ENCODE data around the gene EHBP1.
"Not testable (repeated sequence)": the region's sequence is repeated elsewhere in the genome, so short reads cannot be mapped to it uniquely, and the experiment has no call there.

Gene EHBP1

GRCh38 chr2:62733546-62733945, 28.0 kb downstream of the EHBP1 start:
- DNase-seq: no peak

- no peak for DNase-seq
Observed at GRCh38 chr2:62736899-62737559, 31.5 kb downstream of the EHBP1 start.

DNA sequence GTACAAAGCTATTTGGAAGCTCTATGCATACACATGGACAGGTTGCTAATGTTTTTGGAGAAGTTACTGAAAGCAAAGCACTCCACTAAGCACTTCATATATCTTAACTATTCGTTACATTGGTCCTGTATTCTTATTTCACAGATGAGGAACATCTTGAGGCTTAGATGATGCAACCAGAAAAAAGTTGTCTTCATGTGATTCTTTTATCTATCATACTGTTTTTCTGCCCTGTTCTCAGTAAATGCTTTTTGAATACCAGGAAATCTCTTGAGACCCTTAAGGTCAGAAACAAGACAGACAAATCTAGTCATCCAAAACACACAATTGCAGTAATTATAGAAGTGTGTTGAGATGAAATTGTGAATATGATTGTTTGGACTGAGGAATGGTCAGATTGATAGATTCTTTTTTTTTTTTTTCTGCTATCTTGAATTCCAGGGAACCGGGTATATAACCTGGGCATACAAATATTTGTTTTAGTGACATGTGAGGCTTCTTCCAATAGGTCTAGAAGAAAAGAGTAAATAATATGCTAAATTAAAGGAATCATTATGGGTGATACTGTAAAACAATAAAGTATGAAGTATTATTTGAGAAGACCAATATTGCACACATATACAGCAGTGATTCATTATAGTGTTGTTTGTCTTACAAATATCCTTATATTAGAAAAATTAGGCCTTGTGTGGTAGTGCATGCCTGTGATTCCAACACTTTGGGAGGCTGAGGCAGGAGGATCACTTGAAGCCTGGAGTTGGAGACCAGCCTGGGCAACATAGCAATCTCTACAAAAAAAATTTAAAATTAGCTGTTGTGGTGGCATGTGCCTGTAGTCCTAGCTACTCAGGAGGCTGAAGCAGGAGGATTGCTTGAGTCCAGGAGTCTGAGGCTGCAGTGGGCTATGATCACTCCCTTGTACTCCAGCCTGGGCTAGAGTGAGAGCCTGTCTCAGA, 33.7 kb downstream of the EHBP1 start:
- no peak for DNase-seq

DNA sequence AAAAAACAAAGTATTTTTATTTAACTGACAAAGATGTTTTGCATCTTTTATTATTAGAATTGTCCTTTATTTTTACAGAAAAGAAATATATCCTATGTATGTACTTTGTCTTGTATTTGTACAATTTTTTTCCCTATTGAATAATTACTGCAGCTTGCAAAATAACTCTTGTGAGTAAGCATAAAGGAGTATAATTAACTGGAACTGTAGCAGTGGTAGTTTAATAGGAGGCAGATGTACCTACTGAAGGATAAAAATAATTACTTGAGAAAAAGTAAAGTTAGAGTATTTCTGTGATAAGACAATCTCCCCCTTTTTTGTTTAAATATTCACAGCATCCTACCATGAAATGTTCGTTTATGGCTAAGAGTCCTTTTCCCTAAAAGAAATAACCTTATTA, 34.7 kb downstream of the EHBP1 start:
- no peak for DNase-seq

DNA sequence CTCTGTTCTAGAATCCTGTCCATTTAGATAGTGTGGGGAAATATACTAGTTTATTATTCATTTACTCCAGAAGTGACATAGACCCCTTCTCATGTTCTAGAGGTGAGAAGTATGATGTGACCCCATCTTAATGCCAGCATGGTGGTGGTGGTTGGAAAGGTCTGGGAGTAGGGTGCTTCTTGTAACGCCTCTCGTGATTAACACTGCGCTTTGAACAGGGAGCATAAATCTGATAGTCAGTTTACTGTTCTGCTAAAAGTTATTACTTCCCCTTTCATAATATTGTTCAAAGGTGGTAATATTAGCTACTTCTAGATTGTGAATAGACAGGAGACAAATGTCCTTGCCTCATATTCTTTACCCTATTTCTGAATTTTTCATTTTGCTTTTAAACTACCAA, 35.6 kb downstream of the EHBP1 start:
- DNase-seq: no peak

DNA sequence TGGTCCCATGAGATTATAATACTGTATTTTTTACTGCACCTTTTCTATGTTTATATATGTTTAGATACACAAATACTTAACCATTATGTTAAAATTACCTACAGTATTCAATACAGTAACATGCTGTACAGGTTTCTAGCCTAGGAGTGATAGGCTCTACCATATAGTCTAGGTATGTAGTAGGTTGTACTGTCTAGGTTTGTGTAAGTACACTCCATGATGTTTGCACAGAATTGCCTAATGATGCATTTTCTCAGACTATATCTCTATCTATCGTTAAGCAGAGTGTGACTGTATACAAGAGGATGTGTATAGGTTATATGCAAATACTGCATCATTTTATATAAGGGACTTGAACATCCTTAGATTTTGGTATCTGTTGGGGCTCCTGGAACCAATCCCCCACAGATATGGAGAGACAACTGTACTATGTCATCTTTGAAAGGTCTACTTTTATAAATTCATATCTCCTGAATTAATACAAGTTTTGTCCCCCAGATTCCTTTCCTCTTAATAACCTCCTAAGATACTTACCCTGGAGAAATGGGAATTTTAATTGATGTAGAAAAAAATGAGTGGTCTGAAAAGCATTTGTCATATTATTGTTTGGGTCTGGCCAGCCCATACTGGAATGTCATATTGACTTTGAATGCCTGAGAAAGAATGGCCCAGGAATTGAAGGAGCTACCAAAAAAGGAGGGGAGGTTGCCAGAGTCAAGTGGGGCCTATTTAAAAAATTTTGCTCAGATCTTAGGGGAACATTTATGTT, 36.6 kb downstream of the EHBP1 start:
- DNase-seq: no peak

GRCh38 chr2:62743506-62743905, 38.0 kb downstream of the EHBP1 start:
- no peak for DNase-seq

DNA sequence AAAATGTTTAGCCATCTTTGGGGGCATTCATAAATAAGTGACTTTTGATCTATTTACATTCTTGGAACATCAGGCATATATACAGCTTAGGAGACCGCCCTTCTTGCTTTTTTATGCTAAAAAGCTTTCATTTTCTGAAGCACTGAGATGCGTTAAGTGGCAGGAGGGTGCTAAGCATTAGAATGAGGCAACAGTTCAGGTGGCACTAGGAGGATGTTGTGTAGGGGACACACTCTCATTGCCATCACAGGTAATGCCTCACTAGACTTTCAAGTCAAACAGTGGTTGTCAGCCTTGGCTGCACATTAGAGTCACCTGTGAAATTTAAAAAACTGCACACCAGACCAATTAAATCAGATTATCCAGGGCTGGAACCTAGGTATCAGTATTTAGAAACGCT, 39.1 kb downstream of the EHBP1 start:
- no peak for DNase-seq

DNA sequence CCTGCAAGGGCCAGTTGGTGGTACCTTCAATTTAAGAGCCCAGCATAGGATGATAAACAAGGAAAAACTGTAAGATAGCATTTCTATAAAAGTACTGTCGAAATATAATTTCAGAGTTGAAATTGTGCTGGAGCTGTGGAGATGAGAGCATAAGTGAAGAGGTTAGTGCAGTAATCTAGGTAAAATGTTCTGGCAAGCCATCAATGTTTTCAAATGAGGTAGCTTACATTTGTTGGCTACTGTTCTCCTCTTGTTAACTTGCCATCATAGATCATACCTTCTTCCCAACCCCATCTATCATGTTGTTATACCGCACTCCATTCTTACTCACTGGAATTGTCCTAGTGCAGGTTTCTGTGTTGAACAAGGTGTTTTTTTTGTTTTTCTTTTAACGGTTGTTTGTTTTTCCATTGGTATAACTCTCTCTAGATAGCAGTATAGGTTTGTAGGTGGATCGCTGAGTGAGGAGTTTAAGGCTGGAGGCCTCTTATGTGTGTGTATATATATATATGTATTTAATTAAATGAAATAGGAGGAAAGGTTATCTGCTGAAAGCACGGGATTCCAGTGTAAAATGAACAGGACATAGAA, 40.5 kb downstream of the EHBP1 start:
- no peak for DNase-seq

DNA sequence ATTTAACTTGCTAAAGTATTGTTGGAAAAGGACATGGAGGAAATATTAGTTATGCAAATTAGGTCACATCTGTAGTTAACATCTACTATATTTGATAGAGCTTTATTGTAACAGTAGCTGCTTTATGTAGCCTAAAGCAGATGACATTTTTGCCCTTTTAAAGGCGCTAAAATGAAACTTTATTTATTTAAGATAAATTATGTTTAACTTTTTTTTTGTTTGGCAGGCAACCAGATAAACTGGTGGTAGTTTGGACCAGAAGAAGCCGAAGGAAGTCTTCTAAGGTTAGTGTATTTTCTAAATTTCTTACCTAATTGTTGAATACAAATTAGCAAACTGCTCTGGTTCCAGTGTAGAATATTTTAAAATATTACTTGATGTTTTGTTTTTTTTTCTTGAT, 41.7 kb downstream of the EHBP1 start:
- DNase-seq: no peak

DNA sequence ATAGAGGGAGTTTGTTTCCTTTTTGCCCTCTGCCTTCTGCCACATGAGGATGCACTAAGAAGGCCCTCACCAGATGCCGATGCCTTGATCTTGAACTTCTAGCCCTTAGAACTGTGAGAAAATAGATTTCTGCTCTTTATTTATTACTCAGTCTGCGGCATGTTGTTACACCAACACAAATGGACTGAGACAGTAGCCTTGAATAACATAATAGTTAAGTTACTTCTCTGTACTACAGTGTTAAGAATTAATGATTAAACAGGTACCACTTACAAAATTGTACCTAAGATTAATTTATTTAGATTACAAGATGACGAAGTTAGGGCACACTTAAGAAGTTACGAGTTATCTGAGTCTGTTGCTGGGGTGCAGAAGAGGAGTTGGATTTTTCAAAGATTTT, 42.4 kb downstream of the EHBP1 start:
- DNase-seq: no peak

DNA sequence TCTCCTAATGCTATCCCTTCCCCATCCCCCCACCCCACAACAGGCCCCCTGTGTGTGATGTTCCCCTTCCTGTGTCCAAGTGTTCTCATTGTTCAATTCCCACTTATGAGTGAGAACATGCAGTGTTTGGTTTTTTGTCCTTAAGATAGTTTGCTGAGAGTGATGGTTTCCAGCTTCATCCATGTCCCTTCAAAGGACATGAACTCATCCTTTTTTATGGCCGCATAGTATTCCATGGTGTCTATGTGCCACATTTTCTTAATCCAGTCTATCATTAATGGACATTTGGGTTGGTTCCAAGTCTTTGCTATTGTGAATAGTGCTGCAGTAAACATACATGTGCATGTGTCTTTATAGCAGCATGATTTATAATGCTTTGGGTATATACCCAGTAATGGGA, 43.6 kb downstream of the EHBP1 start:
- DNase-seq: not testable (repeated sequence)

DNA sequence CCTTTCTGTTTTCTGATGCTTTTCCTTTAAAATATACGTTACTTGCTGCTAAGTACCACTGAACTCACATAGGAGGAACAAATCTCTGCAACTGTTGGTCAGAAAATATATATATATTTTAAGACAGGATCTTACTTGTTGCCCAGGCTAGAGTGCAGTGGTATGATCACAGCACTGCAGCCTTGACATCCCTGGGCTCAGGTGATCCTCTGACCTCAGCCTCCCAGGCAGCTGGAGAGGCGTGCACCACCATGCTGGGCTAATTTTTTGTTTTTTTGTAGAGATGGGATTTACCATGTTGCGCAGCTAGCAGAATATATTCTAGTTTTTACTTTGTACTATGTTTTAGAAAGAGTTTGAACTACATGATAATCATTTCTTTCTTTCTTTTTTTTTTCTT, 51.5 kb downstream of the EHBP1 start:
- DNase-seq: no peak

- DNase-seq: no peak
Observed at GRCh38 chr2:62760026-62760425, 54.5 kb downstream of the EHBP1 start.

- no peak for DNase-seq
Observed at GRCh38 chr2:62760555-62760954, 55.0 kb downstream of the EHBP1 start.

- no peak for DNase-seq
Observed at GRCh38 chr2:62765619-62766376, 60.3 kb downstream of the EHBP1 start.

DNA sequence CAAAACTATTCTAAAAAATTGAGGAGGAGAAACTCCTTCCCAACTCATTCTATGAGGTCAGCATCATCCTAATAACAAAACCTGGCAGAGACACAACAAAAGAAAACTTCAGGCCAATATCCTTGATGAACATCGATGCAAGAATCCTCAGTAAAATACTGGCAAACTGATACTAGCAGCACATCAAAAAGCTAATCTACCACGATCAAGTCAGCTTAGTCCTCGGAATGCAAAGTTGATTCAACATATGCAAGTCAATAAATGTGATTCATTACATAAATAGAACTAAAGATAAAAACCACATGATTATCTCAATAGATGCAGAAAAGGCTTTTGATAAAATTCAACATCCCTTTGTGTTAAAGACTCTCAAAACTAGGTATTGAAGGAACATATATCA, 63.1 kb downstream of the EHBP1 start:
- no peak for DNase-seq

DNA sequence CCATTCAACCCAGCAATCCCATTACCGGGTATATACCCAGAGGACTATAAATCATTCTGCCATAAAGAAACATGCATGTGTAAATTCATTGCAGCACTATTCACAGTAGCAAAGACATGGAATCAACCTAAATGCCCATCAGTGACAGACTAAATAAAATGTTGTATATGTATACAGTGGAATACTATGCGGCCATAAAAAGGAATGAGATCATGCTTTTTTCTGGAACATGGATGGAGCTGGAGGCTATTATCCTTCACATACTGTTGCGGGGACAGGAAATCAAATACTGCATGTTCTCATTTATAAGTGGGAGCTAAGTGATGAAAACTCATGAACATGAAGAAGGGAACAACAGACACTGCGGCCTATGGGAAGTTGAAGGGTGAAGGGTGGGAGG, 65.1 kb downstream of the EHBP1 start:
- no peak for DNase-seq

GRCh38 chr2:62774555-62775366, 69.2 kb downstream of the EHBP1 start:
- no peak for DNase-seq

DNA sequence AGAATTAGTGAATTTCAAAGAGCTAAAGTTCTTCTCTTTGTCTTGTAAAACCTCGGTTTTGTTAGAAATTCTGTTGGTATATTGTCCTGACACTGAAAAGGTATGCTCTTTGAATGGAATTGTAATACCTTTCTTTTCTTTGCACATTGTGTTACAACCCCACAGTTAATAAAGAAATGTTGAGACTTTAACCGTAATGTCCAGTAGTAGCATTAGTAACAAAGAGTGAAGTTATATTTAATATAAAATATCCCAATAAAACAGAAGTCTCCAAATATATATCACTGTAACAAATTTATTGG, 69.8 kb downstream of the EHBP1 start:
- DNase-seq: no peak
